T-helper 1 cell treated with Interleukin-12 subunit alpha and Interleukin-12 subunit beta and Interleukin-4 antibody, amounts not matched to agents 30 ng/mL and 1 ng/mL, for 36 hours (primary cell): ENCODE data around the gene SUN2. TPM values are rescaled to one million over a fixed set of nuclear protein-coding genes. Genes with fewer than 3 reads are reported as not detected.
"Not testable (repeated sequence)": the region's sequence is repeated elsewhere in the genome, so short reads cannot be mapped to it uniquely, and the experiment has no call there.

Experiments
- intact Hi-C: fragments of 100-400 bp; cut with micrococcal nuclease; formaldehyde crosslinking; loops from one replicate; pipeline ENCODE4 v1.15.1; 2024
- total RNA-seq: library from RNA; stranded (reverse); gene quantifications from 2 replicates; pipeline ENCODE4 v1.2.3, GENCODE V29; 2022

SUN2 gene, protein sequence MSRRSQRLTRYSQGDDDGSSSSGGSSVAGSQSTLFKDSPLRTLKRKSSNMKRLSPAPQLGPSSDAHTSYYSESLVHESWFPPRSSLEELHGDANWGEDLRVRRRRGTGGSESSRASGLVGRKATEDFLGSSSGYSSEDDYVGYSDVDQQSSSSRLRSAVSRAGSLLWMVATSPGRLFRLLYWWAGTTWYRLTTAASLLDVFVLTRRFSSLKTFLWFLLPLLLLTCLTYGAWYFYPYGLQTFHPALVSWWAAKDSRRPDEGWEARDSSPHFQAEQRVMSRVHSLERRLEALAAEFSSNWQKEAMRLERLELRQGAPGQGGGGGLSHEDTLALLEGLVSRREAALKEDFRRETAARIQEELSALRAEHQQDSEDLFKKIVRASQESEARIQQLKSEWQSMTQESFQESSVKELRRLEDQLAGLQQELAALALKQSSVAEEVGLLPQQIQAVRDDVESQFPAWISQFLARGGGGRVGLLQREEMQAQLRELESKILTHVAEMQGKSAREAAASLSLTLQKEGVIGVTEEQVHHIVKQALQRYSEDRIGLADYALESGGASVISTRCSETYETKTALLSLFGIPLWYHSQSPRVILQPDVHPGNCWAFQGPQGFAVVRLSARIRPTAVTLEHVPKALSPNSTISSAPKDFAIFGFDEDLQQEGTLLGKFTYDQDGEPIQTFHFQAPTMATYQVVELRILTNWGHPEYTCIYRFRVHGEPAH
- total RNA-seq: 518 and 541 TPM in 2 replicates

DNA sequence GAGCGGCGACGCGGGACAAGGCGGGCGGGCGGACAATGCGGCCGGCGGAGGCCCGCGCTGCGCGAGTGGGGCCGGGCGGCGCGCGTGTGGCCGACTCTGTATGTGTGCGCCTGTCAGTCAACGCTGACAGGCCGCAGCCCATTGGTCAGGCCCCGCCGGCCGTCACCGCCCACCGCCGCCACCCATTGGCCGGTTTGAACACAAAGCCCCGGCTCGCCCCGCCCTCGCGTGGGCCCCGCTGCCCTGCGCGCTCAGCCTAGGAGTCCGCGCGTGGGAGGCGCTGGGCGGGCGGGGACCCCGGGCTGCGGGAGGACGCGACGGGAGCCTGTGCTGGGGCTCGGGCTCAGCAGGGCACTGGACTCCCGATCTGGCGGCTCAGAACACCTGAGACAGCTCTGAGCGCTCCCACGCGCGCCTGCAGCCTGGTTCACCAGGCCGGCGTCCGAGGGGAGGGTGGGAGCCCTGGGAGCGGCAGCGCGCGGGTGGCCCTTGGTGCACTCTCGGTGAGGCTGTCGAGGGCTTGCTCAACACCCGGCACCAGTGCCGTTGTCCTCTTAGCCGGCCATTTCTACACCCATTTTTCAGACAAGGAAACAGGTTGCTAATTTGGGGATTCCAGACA lies at the start of gene SUN2:
Gene SUN2 (minus strand): TSS at position 88 of the 622 bp plus-strand sequence. CDS start 3,370 bp downstream, outside the sequence.
- intact Hi-C loops: loop anchor here (1.0 to 10.0 kb wide), 10 partner anchors 38 to 803 kb away; partner anchors contain the start of genes APOBEC3A, C22orf23, CBX7 and CBY1

DNA sequence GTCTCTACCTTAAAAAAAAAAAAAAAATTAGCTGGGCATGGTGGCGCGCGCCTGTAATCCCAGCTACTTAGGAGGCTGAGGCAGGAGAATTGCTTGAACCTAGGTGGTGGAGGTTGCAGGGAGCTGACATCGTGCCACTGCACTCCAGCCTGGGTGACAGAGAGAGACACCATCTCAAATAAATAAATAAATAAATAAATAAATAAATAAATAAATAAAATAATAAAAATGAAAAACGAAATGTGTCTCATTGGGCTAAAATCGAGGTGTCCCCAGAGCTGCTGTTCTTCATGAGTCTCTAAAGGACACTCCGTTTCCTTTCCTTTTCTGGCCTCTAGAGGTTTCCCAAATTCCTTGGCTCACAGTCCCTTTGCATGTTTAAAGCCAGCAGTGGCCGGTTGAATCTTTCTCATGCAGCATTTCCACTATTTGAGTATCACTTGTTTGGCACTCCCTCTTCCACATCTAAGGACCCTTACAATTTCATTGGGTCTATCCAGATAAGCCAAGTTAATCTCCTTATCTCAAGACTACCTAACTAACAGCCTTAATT lies 49.3 kb upstream of the SUN2 start:
- intact Hi-C loops: not testable (repeated sequence)

DNA sequence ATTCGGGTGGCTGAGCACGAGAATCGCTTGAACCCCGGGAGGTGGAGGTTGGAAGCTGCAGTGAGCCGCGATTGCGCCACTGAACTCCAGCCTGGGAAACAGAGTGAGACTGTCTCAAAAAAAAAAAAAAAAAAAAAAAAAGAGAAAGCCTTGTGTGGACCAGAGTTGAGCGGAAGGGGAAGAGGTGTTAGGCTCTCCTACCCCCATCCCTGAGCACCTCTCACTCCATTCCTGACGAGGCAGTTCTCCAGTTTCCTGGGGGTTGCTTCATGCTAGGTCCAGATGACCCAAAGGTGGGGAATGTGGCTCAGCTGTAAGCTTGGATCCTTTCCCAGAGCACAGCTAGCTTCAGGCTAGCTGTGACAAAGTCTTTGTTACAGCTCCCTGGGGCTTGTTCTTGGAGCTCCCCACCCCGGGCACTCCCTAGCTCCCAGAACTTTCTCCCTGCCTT lies 46.9 kb upstream of the SUN2 start:
- intact Hi-C loops: no loop called here

DNA sequence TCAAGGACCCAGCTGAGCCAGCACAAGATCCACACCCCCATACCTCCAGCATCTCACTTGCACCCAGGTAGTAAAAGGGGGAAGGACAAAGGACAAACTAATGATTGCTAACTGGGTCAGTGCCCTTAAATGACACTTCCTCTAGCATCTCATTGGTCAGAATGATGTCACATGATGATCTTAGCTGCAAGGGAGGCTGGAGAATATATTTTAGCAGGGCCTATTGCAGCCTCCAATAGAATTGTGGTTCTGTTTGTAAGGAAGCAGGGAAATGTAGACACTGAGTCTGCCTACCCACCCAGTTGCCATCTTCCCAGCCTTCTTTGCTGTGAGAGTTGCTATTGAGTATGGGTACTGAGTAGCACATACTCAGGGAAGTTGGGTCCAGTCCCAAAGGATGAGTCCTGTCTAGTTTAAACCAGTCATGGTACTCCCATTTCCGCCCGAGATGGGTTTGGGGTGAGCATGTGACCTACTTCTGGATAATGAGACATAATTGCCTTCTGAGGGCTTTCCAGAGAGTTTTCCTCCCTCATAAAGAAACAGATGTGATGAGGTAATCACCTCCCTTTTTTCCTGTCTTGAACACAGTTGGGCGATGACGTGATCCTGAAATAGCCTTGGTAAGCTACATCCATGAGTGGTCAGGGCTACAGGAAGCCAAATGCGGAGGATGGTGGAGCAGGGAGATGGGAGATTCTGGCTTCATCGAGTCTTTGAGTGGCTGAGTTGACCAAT lies 43.6 kb upstream of the SUN2 start:
- intact Hi-C loops: no loop called here

DNA sequence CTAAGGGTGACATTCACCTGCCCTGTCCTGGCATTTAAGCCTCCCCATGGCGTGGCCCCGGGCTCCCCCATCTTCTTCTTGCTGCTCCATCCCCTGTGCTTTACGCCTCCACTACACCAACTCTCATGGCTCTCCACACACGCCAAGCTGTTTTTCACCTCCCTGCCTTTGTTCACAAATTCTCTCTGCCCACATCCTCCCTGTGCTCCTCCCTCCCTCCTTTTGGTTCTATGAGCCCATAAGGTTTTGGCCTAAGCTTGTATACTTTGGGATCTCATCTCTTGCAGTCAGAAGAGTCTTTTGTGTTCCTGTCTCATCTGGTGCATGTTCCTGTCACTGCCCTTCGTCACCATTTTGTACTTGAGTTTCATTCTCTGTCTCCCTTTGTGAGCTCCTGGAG lies 42.7 kb upstream of the SUN2 start:
- intact Hi-C loops: no loop called here

DNA sequence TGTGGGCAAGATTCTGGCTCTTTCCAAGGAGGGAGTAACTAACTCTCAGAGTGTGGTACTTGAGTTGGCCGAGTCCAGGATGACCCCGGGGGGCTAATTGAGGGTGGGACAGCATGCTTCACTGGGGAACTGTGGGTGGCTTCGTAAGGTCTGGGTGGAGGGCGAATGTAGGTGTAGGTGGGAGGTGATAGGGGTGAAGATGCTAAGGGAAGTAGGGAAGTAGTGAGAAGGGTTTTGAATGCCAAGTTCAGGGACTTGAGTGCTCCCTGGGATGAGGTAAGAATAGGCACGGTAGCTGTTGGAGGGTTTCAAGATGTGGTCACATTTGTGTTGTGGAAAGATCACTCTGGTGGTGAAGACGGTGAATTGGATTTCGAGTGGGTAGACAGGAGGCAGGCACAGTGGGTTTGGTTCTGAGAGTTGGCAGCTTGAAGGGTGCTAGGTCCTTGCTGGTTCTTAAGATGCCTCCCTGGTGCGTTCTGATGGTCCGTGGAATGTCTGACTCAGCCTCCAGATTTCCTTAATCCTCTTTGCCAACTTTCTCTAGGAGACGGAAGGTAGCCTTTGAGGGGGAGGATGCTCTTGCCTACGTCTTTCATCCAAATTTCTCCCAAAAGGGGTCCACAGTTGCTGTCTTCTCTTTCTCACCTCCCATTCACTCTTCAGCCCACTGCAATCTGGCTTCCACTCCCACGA lies 40.6 kb upstream of the SUN2 start:
- intact Hi-C loops: no loop called here

DNA sequence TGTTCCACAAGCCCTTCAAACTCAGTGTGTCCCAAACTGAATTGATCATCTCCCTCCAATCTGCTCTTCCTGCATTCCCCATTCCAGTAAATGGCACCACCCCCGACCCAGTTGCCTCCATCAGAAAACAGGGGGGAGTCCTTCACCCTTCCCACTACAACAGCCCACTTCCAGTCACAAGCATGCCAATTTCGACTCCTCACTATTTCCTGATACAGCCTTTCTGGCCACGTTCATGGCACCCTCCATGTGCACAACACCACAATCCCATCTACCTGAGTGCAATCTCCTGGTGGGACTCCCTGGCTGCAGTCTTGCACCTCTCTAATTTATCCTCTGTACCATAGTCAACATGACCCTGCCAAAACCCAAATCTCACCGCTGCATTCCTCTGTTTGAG lies 39.8 kb upstream of the SUN2 start:
- intact Hi-C loops: loop anchor here (2.0 kb wide), 1 partner anchor 357 kb away; the partner anchor contains the start of gene CBX7

DNA sequence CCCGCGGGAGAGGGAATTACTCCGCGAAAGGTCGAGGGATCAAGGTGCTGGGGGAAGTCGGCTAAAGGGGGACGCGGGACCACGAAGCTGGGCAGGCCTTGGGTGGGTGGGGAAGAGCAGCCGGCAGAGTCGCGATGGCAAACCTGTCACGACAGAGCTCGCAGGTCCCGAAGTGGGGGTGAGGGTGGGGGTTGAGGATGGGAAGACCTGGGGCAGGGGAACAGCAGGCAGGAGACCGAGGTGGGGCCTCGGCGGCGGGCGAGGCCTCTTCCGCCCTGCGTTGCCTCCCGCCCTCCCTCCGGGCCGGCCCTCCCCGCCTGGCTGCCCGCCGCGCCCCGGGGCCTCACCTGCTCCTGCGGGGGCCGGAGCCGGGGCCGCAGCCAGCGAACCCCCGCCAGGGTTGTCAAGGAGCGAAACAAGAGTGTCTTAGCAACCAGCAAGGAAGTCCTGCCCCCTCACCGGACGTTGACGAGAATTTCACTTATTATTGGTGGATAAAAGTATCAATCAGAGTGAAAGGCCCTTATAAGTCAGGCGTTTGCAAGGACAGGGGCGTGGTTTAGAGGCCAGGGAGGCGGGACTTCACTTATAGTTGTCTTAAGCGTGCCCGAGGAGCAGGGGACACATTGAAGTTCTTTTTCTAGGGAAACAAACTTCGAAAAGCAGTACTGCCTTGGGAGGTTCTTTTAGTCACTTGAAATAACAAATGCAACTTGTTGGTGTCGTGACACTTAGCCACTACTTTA lies 38.1 kb upstream of the SUN2 start, which contains the start of gene DNAL4:
Gene DNAL4 (minus strand): TSS at position 423 of the 746 bp plus-strand sequence. CDS start 11,412 bp downstream, outside the sequence.
- intact Hi-C loops: loop anchor here (1.0 to 2.0 kb wide), 7 partner anchors 38 to 726 kb away; partner anchors contain the start of genes ATF4, CBX7 and GTPBP1

DNA sequence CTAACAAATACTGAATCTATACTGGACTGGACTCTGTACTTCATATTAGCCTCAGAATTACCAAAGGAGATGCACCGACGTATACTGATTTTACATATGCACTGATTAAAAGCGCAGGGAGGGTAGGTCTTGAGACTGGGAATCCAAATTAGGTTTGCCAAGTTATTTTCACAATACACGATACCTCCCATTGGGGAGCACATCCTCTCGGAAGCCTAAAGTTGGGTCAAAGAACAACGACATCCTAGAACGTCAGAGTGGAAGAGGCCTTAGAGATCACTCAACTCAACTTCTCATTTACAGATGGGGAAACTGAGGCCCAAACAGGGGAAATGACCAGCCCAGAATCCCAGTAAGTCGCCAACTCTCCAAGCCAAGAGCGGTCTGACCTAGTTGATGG lies 37.5 kb upstream of the SUN2 start:
- intact Hi-C loops: no loop called here

DNA sequence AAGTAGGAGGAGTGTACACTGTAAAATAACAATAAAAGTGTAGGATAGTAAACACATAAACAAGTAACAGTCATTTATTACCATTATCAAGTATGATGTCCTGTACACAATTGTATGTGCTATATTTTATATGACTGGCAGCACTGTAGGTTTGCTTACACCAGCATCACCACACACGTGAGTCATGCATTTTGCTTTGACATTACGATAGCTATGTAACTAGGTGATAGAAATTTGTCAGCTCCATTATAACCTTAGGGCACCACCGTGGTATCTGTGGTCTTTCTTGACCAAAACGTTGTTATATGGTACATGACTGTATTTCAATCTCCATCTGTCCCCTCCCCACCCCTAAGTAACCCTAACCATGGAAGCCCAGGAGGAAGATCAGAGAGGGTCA lies 37.0 kb upstream of the SUN2 start:
- intact Hi-C loops: no loop called here

DNA sequence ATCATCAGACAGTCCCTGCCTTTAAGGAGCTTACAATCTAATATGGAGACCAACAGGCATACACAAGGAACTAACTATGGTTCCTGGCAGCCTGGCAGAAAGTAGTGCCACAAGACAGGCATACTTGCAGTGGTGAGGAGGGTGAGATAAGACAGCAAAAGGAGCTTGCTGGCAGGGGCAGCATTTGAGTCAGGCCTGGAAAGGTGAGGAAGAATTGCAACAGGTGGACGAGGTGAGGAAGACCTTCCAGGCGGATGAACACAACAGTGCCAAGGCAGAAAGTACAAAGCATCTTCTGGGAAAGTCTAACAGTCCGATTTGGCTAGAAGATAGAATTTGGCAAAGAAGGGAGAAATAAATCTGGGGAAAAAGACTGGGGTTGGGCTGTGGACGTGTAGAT lies 33.8 kb upstream of the SUN2 start:
- intact Hi-C loops: no loop called here

DNA sequence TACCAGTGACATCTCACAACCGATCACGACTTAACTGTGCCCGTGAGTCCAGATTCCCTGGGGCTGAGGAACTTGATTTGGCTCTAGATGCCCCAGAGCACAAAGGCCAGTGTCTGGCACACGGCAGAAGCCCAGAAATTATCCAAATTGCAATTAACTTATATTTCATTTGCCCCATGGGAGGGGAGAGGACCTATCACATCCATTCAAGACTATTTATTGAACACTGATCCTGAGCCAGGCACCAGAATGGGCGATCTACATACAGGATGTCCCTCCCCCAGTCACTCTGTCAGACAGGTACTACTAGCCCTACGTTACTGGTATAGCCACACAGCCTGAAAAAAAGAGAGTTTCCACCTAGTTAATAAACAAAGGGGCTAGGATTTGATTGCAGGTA lies 33.0 kb upstream of the SUN2 start:
- intact Hi-C loops: no loop called here

DNA sequence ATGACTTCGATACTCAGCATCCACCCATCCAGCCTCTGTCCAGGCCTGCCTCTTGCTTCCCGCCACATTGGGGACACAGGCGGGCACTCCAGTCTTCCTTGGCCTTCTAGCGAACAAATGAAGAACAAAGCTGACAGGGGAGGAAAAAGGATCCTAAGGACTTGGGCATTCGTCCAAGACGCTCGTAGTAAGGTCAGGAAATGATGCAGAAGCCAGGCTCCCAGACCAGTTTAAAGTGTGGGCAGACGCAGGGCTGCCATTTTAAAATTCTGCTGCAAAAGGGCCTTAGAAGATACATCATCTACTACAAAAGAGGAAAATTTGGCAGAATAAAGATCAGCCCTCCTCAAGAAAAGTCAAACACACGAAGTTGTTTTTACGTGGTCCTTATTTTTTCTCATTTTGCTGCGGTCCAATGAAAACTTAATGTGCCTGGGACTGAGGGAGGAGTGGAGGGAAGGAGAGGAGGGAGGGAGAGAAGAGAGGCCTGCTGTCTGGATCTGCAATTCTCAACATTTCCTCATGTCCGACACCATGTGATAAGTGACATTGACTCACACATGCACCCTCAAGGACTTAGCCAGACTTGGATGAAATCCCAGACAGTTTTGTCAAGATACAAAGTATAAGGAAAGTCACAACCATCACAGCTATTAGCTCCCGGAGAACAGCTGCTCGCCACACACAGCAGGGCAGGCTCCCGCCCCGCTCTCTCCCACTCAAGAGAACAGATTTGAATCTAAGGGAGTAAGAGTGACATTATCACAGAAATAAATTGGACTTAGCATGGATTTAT lies 32.4 kb upstream of the SUN2 start:
- intact Hi-C loops: no loop called here

DNA sequence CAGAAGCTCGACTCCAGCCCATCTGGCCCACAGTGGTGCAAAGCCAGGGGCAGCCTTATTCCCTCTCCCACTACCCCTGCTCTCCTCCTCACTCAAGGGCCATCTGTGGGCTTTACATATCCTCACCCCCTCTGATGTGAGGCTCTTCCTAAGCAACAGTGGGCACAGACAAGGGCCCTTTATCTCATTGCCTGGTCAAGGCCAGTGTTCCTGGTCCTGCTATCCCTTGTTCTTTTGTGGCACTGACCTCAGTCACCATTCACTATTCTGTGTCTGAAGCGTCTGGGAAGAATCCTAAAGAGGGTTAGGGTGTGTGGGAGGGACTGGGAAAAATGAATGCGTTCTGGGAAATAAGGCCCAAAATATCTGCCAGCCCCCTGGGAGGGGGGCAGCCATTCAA lies 30.8 kb upstream of the SUN2 start:
- intact Hi-C loops: no loop called here

DNA sequence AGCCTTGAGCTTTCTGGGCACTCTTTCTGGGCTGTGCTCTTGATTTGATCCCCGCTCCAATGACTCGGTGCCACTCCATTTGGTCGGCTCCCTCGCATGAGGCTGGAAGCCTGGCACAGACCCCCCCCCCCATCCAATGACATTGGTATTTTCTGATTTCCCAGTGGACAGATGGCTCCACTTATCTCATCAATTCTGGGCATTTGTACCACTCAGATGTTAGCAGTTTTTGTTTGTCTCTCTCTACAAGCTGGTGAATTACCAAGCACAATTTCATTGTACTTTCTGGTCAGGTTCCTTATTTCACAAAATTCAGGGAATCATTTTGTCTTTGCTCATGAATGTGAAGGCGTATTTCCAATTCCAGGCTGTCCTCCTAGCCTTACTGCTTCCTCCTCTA lies 29.1 kb upstream of the SUN2 start:
- intact Hi-C loops: no loop called here

DNA sequence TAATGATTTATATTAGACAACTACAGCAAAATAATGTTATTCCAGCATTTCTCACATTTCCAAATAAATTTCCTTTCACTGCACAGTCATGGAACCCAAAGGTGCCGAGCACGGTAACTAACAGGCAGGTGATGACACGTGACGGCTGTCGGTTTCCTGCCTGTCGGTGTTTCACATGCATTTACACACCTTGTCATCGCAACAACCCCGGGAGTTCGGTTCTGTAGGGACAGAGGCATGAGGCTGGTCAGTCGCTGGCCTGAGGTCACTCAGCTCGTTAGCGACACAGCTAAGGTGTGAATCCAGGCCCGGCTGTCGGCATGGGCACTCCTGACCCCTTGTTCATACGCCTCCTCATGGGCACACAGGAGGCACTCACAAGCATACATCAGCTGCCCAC lies 28.2 kb upstream of the SUN2 start:
- intact Hi-C loops: no loop called here

DNA sequence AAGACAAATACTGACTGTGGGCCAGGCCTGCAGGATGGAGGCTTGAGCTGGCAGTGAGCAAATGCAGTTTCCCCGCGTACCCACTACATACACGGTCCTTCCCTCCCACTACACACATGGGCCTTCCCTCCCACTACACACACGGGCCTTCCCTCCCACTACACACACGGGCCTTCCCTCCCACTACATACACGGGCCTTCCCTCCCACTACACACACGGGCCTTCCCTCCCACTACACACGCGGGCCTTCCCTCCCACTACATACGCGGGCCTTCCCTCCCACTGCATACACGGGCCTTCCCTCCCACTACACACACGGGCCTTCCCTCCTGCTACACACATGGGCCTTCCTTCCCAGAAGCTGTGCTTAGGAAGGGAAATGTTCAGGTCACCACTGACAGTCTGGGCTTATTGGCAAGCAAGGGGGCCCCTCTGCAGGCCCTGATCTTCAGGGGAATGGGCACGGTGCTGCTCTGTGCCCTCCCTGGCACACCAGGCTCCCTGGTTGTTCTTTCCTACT lies 27.4 kb upstream of the SUN2 start:
- intact Hi-C loops: no loop called here

DNA sequence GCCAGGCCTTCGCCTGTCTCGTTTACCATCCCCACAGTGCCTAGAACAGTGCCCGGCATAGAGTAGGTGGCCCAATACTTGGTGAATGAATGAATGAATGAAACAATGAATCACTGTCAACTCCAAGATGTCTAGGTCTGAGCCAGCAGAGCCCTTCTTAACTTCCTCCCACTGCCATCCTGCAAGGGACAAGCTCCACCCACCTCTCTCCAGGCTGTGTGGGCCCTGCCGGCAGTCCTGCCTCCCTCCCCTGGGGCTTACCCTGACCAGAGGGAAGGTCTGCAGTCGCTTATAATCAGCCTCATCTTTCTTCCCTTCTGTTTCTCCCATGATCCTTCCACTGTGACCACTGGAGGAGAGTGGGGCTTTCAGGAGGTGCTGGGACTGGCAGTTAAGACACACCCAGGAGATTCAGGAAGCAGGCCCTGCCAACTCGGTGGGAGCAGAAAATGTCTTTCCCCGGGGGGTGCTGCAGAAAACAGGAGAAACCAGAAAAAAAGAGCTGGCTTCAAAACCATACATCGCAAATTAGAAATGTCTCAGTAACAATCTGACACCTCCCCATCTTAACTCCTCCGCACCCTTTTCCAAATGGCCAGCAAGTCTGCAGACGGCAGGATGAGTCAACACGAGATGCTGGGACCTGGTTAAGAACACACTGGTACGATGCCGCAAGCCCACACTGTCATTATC lies 26.8 kb upstream of the SUN2 start:
- intact Hi-C loops: no loop called here
